Heart right ventricle (tissue), 16 donors: ENCODE data around the gene POLR2E. TPM values are rescaled to one million over a fixed set of nuclear protein-coding genes. Genes with fewer than 3 reads are reported as not detected.

ENCODE experiments used
- ATAC-seq, 8 donors: fragments of 200-7000 bp; cut with Tn5 transposase; one replicate each; pipeline ENCODE4 v1.9.1; 2020; ENCODE audit warnings: mild to moderate bottlenecking in 8 of 8, moderate library complexity in 8 of 8, moderate number of reproducible peaks in 1 of 8
- DNase-seq, 2 donors: peaks; one replicate each; pipeline ENCODE4 v3.0.0-alpha.2; 2020
- H3K27ac ChIP-seq, 10 donors: fragments of 200-600 bp; sonication (generic) in 2 of 10; one replicate each; pipeline versions ENCODE4 v1.5.0 to v1.8.0; 2020 to 2022; ENCODE audit warnings: mild to moderate bottlenecking in 3 of 10
- H3K27me3 ChIP-seq, 7 donors: fragments of 200-600 bp; one replicate each; pipeline ENCODE4 v1.8.0; 2021 to 2022; ENCODE audit warnings: mild to moderate bottlenecking in 2 of 7
- H3K36me3 ChIP-seq, 9 donors: fragments of 200-600 bp; sonication (generic) in 1 of 9; one replicate each; pipeline versions ENCODE4 v1.5.0 to v1.8.0; 2020 to 2022; ENCODE audit warnings: mild to moderate bottlenecking in 2 of 9
- H3K4me1 ChIP-seq, 9 donors: fragments of 200-600 bp; sonication (generic) in 1 of 9; one replicate each; pipeline versions ENCODE4 v1.5.0 to v1.8.0; 2020 to 2022; ENCODE audit warnings: mild to moderate bottlenecking in 4 of 9
- H3K4me3 ChIP-seq, 10 donors: fragments of 200-600 bp; sonication (generic) in 2 of 10; one replicate each; pipeline versions ENCODE4 v1.5.0 to v1.8.0; 2020 to 2022; ENCODE audit warnings: mild to moderate bottlenecking in 7 of 10, moderate library complexity in 2 of 10
- H3K9me3 ChIP-seq, 11 donors: fragments of 200-600 bp in 10 of 11; sonication (generic) in 2 of 11; one replicate each; pipeline versions ENCODE4 v1.5.0 to v1.8.0; 2013 to 2022; ENCODE audit warnings: mild to moderate bottlenecking in 2 of 11, control low read depth in 1 of 11, moderate library complexity in 1 of 11
- WGBS, 2 donors: extraction: QIAGEN DNeasy Blood & Tissue Kit; methylation state at CpG; one replicate each; pipeline ENCODE4 v1.1.7; 2013; ENCODE audit warnings: inconsistent platforms in 1 of 2; 5-methylcytosine and 5-hydroxymethylcytosine counted together
- intact Hi-C, 10 donors: fragments of 100-400 bp; cut with DNase I; formaldehyde crosslinking; loops; one replicate each; pipeline versions ENCODE4 v1.11.1 to v1.14.2; 2022
- polyA plus RNA-seq, 2 donors: library from polyadenylated mRNA; stranded (reverse); fragments of 200-250 nt; gene quantifications; one replicate each; pipeline ENCODE4 v1.2.3, GENCODE V29; 2013
- total RNA-seq, 10 donors: library from RNA; stranded (reverse); fragmentation: NEBNext Ultra II Directional in 3 of 10; extraction: Animal tissue kit (Norgen Biotek cat#: 25700) in 3 of 10; gene quantifications; one replicate each; pipeline versions ENCODE4 v1.2.1 to v1.2.4, GENCODE V29; 2021 to 2023
- TF ChIP-seq, protein P1 (sequence below), 9 donors: fragments of 200-600 bp; sonication (generic) in 2 of 9; IDR thresholded peaks; one replicate each; pipeline versions ENCODE4 v1.5.0 to v1.8.0; 2021 to 2022; ENCODE audit warnings: antibody characterized with exemption in 9 of 9, mild to moderate bottlenecking in 5 of 9, moderate library complexity in 1 of 9
- donor health status: Arrhythmogenic right ventricular cardiomyopathy.
- donor health status: ischemic (EF 13 %, LVEDD 7.1; RV severe dilation, severe dysfunction).
- donor health status: healthy with polysubstance abuse.
- donor health status: DM: no; HTN: yes; CAD: no.
- donor health status: DM: no; HTN: no; CAD: no.
- donor health status: ischemic (EF 25% LVEDD 6.9; RV normal size, moderate dysfunction).
- donor health status: ischemic (EF 25% LVEDD 5.7; RV mildly dilated, moderate dysfunction).
- donor health status: healthy.
- donor health status: DM: yes; HTN: yes; CAD: no.
- donor health status: Ischemic cardiomyopathy.
- donor health status: ischemic (EF 35%, LVEDD 5.7; RV mildly dilated, moderate dysfunction).
- donor health status: nonischemic (EF 11% LVEDD 7.7; RV severe dilation, severe dysfunction).
- donor health status: DM: yes; HTN: yes; CAD: no.
- donor health status: PGD.
- donor health status: ischemic (EF 29% LVEDD 5.4; RV normal size, mild dysfunction).
- donor health status: nonischemic (EF 23%, LVEDD 6.1; RV moderate dilation, normal function).

The POLR2E gene
- total and polyA plus RNA-seq, 12 donors: 111 to 215 (median 134) TPM

DNA sequence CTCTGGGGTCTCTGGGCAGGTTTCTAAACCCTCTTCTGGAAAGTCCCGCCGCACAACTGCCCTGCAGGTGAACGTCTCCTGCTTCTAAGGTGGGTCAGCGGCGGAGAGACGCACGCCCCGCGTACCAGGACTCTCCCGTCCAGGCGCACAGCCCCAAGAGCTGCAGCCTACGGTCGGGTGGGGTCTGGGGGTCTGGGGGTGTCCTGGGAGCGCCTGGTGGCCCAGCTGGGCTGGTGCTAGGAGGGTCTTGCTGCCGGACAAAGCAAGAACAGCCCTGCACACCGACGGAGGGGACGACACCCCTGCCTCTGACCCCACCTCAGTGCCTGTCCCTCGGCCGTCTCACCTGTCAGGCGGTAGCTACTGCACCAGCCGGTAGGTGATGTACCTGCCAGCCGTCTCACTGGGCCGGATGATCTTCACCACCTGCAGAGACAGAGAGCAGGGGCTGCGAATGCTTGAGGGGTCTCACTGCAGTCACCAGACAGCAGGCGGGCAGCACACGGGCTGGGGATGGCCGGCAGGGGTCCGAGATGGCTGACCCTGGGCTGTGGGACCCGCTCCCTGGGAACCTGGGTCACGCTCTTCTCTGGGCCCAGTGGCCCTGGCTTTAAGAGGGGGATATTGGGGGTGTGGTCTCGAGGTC, 5.9 kb downstream of the POLR2E start:
- no peaks in the 10 kb centered on the region for H3K27me3 ChIP-seq
- TF ChIP-seq, protein P1, sequence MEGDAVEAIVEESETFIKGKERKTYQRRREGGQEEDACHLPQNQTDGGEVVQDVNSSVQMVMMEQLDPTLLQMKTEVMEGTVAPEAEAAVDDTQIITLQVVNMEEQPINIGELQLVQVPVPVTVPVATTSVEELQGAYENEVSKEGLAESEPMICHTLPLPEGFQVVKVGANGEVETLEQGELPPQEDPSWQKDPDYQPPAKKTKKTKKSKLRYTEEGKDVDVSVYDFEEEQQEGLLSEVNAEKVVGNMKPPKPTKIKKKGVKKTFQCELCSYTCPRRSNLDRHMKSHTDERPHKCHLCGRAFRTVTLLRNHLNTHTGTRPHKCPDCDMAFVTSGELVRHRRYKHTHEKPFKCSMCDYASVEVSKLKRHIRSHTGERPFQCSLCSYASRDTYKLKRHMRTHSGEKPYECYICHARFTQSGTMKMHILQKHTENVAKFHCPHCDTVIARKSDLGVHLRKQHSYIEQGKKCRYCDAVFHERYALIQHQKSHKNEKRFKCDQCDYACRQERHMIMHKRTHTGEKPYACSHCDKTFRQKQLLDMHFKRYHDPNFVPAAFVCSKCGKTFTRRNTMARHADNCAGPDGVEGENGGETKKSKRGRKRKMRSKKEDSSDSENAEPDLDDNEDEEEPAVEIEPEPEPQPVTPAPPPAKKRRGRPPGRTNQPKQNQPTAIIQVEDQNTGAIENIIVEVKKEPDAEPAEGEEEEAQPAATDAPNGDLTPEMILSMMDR (IDR thresholded peaks at IDR 0.05): no peak
- peaks cover 0 to 53% (median 15%) of the 10 kb centered on the region in 9 donors for H3K4me1 ChIP-seq
- no peaks in the 10 kb centered on the region for H3K9me3 ChIP-seq
- peak overlapping the region in 1 of 10 donors; percentile 88 for H3K27ac ChIP-seq
- peaks cover 0 to 93% (median 26%) of the 10 kb centered on the region in 9 donors for H3K36me3 ChIP-seq
- ATAC-seq: no peak
- H3K4me3 ChIP-seq: no peak overlapping the region
- WGBS, 2 donors: 93 to 94% methylated on average over 32 of the region's 32 CpGs
- DNase-seq: no peak
- intact Hi-C loops: no loop called here

DNA sequence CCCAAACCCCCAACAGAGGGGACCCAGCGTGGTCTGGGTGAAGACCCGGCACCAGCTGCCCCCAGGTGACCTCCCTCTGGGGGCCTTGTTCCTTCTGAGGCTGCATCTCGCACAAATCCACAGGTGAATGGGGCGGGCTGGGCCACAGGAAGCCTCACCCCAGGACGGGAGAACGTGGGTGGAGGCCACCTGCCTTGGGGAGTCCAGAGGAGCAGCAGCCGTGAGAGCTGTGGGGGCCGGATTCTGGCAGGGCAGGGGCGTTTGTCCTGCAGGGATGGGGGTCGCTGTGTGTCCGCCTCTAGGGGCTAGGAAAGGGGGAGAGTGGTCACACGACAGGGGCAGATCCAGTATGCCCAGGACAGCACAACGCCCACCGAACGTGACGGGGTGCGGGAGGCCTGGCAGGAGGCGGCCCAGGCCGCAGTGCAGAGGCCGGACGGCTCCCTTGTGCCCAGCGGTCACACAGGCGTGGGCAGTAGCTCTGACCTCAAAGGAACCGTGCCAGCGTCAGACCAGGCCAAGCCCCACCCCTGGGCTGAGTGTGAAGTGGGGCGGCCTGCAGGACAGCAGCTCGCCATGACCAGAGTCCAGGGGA, 6.7 kb downstream of the POLR2E start:
- Histone ChIP-seq H3K4me1 (peaks cover 0 to 50% (median 8%) of the 10 kb centered on the region in 9 donors), H3K9me3 (no peaks in the 10 kb centered on the region), H3K36me3 (peaks cover 0 to 96% (median 26%) of the 10 kb centered on the region in 9 donors), H3K4me3 (no peak overlapping the region), H3K27ac (peak overlapping the region in 9 of 10 donors; percentile 23 to 88 (median 46)), H3K27me3 (no peaks in the 10 kb centered on the region)
- ATAC-seq (peak; percentile 19 to 70 (median 26)), DNase-seq (no peak)
- 86 to 90% methylated on average over 27 of the region's 27 CpGs for WGBS, 2 donors
- intact Hi-C loops: no loop called here
- TF ChIP-seq, protein P1 (IDR thresholded peaks at IDR 0.05): no peak

DNA sequence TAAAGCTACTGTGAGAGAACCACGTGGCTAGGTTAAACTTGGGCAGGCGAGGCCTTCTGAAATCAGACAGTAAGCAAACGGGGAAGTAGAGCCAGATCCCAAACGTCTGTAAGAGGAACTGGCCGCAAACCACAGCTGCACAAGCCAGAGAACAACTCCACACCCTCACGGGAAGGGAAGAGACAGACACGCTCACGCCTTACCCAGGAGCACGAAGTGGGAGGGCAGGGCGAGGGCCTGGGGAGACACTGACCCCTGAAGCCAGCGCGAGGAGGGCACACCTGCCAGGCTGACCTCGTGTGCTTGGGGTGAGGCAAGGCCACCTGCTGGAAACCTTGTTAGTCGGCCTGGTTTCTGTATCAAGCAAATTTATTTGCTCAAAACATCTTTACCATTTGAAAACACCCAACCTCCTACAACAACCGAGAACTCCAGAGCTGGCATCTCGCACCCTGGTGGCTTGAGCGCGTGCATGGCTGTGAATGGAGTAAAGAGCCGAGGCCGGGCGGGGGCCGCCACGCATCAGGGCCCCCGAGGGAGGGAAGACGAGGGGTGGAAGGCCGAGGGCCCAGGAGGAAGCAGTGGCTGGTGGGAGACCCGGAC, 7.3 kb downstream of the POLR2E start:
- TF ChIP-seq, protein P1 (IDR thresholded peaks at IDR 0.05): no peak
- peak overlapping the region in 9 of 10 donors; percentile 23 to 88 (median 46) for H3K27ac ChIP-seq
- no peaks in the 10 kb centered on the region for H3K9me3 ChIP-seq
- no peaks in the 10 kb centered on the region for H3K27me3 ChIP-seq
- ATAC-seq: peak in 7 of 8 donors; percentile 26 to 75 (median 39)
- no peak overlapping the region for H3K4me3 ChIP-seq
- peaks cover 0 to 54% (median 5%) of the 10 kb centered on the region in 9 donors for H3K4me1 ChIP-seq
- DNase-seq: no peak
- H3K36me3 ChIP-seq: peaks cover 0 to 97% (median 26%) of the 10 kb centered on the region in 9 donors
- WGBS, 2 donors: 72% methylated on average over 27 of the region's 27 CpGs
- intact Hi-C loops: no loop called here

DNA sequence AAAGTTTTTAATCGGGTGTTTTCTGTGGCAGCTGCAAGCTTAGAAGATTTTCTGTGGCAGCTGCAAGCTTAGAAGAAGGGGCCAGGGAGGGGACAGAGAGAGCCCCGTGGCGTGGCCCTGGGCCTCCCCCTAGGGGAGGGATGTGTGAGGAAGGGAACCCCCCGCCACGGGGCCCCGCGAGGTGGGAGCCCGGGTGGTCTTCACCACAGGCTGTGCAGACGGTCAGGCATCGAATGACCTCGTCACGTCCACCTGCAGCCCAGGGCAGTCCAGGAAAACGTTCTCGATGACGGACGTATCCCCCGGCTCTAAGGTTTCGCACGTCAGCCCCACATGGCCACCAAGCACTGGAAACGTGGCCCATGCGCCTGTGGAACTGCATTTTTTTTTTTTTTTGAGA, 8.6 kb downstream of the POLR2E start:
- Histone ChIP-seq H3K36me3 (peaks cover 0 to 90% (median 23%) of the 10 kb centered on the region in 9 donors), H3K27me3 (peaks cover 0 to 3% (median 0%) of the 10 kb centered on the region in 7 donors), H3K27ac (peak overlapping the region in 1 of 10 donors; percentile 88), H3K4me1 (peaks cover 0 to 63% (median 5%) of the 10 kb centered on the region in 9 donors), H3K9me3 (no peaks in the 10 kb centered on the region), H3K4me3 (no peak overlapping the region)
- 81 to 83% methylated on average over 21 of the region's 21 CpGs for WGBS, 2 donors
- intact Hi-C loops: no loop called here
- TF ChIP-seq, protein P1 (IDR thresholded peaks at IDR 0.05): no peak
- DNase-seq (no peak), ATAC-seq (no peak)
